NCI-H1105 treated with DMSO at 0.1 percent for 48 hours (cell line): ENCODE measurements around the gene OR4D1.
"Not testable (repeated sequence)": the region's sequence is repeated elsewhere in the genome, so short reads cannot be mapped to it uniquely, and the experiment has no call there.

Experiments
- DNase-seq: peaks from one replicate; lab custom pipeline; 2025; lab: John Stamatoyannopoulos, UW

The OR4D1 gene

DNA sequence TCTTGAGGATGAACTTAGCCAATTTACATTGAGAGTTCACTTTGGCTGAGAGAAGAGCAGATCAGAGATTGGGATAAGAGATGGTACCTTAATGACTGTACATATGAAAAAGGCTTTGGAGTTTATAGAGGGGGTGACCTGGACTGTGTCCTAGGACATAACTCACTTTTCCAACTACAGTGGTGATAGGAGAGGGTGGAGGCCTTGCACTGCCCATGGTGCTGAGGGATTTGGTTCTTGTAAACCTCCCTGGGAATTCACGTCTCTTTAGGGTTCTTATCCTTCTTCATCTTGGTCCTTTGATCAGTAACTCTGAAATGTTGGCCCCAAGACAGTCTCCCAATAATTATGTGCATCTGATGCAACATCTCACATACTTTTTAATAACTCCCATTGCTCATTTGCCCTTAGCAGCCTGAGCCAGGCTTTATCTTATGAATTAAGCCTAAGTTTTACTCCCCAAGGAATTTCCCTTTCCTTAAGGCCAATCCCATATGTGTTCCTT lies at the start of gene OR4D1:
Gene OR4D1 (plus strand): TSS at position 455 of the 505 bp plus-strand sequence. CDS start 6,770 bp downstream, outside the sequence.
- DNase-seq = no peak

DNA sequence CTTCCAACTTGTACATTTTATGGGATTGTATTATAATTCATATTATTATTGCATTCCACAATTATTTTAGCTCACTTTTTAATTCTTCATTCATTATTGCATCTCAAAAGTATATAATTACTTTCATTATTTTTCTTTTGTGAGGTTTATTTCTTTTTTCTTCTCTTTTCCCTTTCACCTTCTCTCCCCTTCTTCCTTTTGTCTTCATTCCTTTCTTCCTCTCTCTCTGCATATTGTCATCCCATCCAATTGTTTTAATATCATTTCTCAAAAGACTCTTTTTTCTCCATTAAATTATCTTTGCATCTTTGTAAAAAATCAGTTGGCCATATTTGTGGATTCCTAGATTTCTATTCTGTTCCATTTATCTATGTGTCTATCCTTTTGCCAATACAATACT lies 47.7 kb upstream of the OR4D1 start:
- DNase-seq = no peak

DNA sequence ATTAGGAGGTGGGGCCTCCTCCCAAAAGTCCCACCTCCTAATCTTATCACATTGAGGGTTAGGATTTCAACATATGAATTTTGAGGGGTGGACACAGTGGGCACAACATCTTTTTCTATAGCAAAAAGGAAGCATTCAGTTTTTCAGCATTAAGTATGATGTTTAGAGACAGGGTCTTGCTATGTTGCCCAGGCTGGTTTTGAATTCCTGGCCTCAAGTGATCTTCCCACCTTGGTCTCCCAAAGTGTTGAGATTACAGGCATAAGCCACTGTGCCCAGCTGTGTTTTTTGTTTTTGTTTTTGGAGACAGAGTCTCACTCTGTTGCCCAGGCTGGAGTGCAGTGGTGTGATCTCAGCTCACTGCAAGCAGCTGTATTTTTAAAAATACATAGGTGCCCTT lies 46.3 kb upstream of the OR4D1 start:
- not testable (repeated sequence) for DNase-seq

DNA sequence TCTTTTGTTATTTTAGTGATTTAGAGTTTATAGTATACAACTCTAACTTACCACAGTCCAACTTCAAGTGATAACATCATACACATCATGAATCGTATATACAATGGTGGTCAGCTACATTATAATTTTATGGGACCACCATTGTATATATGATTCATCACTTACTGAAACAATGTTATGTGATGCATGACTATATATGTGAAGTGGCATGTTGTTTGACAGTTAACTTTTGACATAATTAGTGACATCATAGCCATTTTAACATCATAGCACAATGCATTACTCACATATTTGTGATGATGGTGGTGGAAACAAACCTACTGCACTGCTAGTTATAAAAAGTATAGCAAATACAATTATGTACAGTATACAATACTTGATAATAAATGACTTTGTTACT lies 43.1 kb upstream of the OR4D1 start:
- DNase-seq = no peak

GRCh38 chr17:58107306-58107705 lies 40.9 kb upstream of the OR4D1 start:
- DNase-seq = no peak

GRCh38 chr17:58109197-58109596 lies 39.0 kb upstream of the OR4D1 start:
- DNase-seq = no peak

GRCh38 chr17:58110012-58110411 lies 38.2 kb upstream of the OR4D1 start:
- no peak for DNase-seq

GRCh38 chr17:58111676-58112075 lies 36.5 kb upstream of the OR4D1 start:
- DNase-seq = no peak

GRCh38 chr17:58112970-58113631 lies 35.1 kb upstream of the OR4D1 start:
- peak; percentile 65 for DNase-seq

DNA sequence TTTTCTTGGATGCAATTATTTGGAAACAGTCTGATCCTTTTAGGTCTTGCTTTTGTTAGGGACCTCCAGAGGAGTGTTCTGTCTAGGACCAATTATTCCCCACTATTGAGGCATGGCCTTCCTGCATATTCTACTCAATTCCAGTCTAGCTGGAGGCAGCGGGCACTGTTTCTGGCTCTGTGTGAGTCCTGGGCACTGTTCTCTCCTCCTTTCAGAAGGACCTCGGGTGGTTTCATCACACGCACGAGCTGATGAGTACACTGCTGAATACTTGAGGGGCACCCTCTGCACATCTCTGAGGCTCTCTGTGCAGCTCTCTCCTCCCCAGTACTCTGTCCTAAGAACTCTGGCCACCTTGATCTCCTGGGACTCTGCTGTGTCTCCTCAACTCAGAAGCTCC lies 34.2 kb upstream of the OR4D1 start:
- DNase-seq = no peak

GRCh38 chr17:58117382-58117781 lies 30.8 kb upstream of the OR4D1 start:
- no peak for DNase-seq

- no peak for DNase-seq
These were observed 28.7 kb upstream of the OR4D1 start for GRCh38 chr17:58119491-58119890.

GRCh38 chr17:58120195-58120822 lies 27.9 kb upstream of the OR4D1 start:
- no peak for DNase-seq

DNA sequence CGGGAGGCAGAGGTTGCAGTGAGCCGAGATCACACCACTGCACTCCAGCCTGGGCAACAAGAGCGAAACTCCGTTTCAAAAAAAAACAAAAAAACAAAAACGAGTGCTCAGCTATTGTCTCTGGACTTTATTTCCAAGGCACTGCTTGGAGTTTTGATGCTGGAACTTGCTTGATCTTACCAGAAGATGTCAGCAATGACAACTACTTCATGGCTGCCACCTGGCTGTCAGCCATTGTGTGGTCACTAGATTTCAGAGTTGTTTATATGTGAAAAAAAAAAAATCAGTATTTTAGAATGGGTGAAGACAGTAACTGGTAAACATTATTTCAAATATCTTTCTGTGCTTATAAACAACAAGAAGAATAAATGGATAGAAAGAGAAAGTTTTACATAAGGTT lies 26.3 kb upstream of the OR4D1 start:
- peak; percentile 35 for DNase-seq

DNA sequence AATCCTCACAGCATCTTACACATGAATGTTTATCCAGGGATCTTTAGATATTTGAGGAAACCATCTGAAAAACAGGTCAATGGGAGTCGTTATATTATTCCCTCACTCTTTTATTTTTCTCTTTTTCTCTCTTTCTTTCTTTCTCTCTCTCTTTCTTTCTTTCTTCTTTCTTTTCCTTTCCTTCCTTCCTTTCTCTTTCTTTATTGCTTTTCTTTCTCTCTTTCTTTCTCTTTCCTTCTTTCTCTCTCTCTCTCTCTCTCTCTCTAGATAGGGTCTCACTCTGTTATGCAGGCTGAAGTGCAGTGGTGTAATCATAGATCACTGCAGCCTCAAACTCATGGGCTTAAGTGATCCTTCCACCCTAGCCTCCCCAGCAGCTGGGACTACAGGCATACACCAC lies 20.3 kb upstream of the OR4D1 start:
- DNase-seq = no peak

- not testable (repeated sequence) for DNase-seq
These were observed 15.5 kb upstream of the OR4D1 start for GRCh38 chr17:58132697-58133096.

GRCh38 chr17:58136669-58137279 lies 11.4 kb upstream of the OR4D1 start:
- no peak for DNase-seq

DNA sequence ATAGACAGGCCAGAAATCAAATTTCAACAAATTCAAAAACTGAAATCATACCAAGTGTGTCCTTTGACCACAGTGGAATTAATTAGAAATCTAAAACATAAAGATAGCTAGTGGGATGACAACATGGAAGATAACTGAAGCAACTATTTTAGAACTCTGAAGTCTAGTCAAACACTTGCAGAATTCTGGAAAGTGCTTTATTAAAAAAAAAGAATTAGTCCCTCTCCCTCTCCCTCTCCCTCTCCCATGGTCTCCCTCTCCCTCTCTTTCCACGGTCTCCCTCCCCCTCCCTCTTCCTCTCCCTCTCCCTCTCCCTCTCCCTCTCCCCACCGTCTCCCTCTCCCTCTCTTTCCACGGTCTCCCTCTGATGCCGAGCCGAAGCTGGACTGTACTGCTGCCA lies 6.7 kb upstream of the OR4D1 start:
- no peak for DNase-seq

GRCh38 chr17:58143335-58143734 lies 4.8 kb upstream of the OR4D1 start:
- DNase-seq = not testable (repeated sequence)

DNA sequence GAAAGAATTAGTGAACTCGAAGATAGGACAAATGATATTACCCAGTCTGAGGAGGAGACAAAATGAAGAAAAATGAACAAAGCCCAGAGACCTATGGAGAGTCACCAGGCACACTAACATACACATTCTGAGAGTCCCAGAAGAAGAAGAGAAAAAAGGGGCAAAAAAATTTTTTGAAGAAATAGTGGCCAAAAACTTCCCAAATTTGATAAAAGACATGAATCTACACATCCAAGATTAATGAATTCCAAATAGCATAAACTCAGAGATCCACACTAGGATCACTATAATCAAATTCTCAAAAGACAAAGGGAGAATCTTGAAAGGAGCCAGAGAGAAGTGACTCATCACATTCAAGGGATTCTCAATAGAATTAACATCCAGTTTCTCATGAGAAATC lies 3.4 kb upstream of the OR4D1 start:
- DNase-seq = no peak

- DNase-seq = no peak
These were observed 425 bp downstream of the OR4D1 start for GRCh38 chr17:58148609-58149008.

GRCh38 chr17:58150394-58150793 lies 2.2 kb downstream of the OR4D1 start:
- DNase-seq = no peak

DNA sequence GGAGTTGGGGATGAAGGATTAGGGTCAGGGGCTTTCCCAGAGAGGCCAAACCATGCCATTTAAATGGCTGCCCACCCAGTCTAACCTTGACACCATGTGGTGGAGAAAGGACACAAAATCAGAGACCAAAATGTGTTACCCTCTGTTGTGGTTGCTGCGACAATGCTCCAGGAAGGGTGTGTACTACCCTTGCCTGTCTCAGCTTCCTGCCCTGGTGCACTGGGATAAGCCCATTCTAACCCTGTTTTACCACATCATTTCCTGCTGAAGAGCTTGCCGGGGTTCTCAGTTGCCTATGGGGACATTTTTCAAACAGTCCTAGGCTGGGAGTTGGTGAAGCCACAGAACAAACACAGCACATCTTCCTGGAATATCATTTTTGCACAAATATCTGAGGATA lies 4.9 kb downstream of the OR4D1 start:
- DNase-seq = no peak
